Loucy (cell line): ENCODE data around the gene CDKN1A.

Experiments used
- H2AFZ ChIP-seq: fragments of 200-600 bp; sonication (generic); 2 replicates; pipeline ENCODE4 v1.6.0; 2016; ENCODE audit warnings: antibody characterized with exemption, mild to moderate bottlenecking, low read length, moderate library complexity
- H3F3A ChIP-seq: fragments of 200-600 bp; 2 replicates; pipeline ENCODE4 v1.6.0; 2016; ENCODE audit warnings: antibody characterized with exemption, low read depth, mild to moderate bottlenecking
- H3K27me3 ChIP-seq: fragments of 200-600 bp; sonication (generic); 2 replicates; pipeline ENCODE4 v1.6.1; 2014; ENCODE audit warnings: low read length, mild to moderate bottlenecking; ENCODE audit not compliant: insufficient read depth, poor library complexity, severe bottlenecking
- H3K36me3 ChIP-seq: fragments of 200-600 bp; sonication (generic); 2 replicates; pipeline ENCODE4 v1.6.1; 2016; ENCODE audit warnings: low read length; ENCODE audit not compliant: insufficient read depth
- H3K4me1 ChIP-seq: fragments of 200-600 bp; sonication (generic); 2 replicates; pipeline ENCODE4 v1.5.1; 2014; ENCODE audit warnings: low read length, mild to moderate bottlenecking; ENCODE audit not compliant: insufficient read depth, poor library complexity, severe bottlenecking
- H3K4me2 ChIP-seq: fragments of 200-600 bp; sonication (generic); 2 replicates; pipeline ENCODE4 v1.6.0; 2014; ENCODE audit warnings: antibody characterized with exemption, low read length, low read depth, mild to moderate bottlenecking; ENCODE audit not compliant: poor library complexity, severe bottlenecking
- H3K4me3 ChIP-seq: fragments of 200-600 bp; sonication (generic); 2 replicates; pipeline ENCODE4 v1.5.1; 2014; ENCODE audit warnings: low read length, mild to moderate bottlenecking, mixed read lengths; ENCODE audit not compliant: poor library complexity, severe bottlenecking
- H3K79me2 ChIP-seq: fragments of 200-600 bp; sonication (generic); 2 replicates; pipeline ENCODE4 v1.6.1; 2014; ENCODE audit warnings: low read length; ENCODE audit not compliant: insufficient read depth
- H3K9ac ChIP-seq: fragments of 200-600 bp; sonication (generic); 2 replicates; pipeline ENCODE4 v1.6.0; 2014; ENCODE audit warnings: mild to moderate bottlenecking, low read depth, low read length, moderate library complexity; ENCODE audit not compliant: poor library complexity, severe bottlenecking
- H3K9me2 ChIP-seq: fragments of 200-600 bp; sonication (generic); replicated peaks from 2 replicates; pipeline ENCODE4 v1.6.1; 2016; ENCODE audit warnings: low read depth, low read length, mixed read lengths
- H3K9me3 ChIP-seq: fragments of 200-600 bp; sonication (generic); 2 replicates; pipeline ENCODE4 v1.6.1; 2014; ENCODE audit warnings: mild to moderate bottlenecking, antibody characterized with exemption, low read length, low read depth; ENCODE audit not compliant: insufficient read depth
- H4K20me1 ChIP-seq: fragments of 200-600 bp; sonication (generic); 2 replicates; pipeline ENCODE4 v1.6.0; 2014; ENCODE audit warnings: antibody characterized with exemption, low read length, mild to moderate bottlenecking; ENCODE audit not compliant: insufficient read depth, poor library complexity, severe bottlenecking
- EZH2phosphoT487 ChIP-seq: fragments of 200-600 bp; IDR thresholded peaks from 2 replicates; pipeline ENCODE4 v1.6.1; 2018; ENCODE audit warnings: antibody characterized with exemption, mild to moderate bottlenecking, moderate library complexity, borderline replicate concordance
- TF ChIP-seq, protein P1 (sequence below): fragments of 200-600 bp; sonication (generic); conservative IDR thresholded peaks from 2 replicates; pipeline ENCODE4 v1.5.1; 2014; ENCODE audit warnings: mild to moderate bottlenecking, antibody characterized with exemption, low read length

Gene CDKN1A

DNA sequence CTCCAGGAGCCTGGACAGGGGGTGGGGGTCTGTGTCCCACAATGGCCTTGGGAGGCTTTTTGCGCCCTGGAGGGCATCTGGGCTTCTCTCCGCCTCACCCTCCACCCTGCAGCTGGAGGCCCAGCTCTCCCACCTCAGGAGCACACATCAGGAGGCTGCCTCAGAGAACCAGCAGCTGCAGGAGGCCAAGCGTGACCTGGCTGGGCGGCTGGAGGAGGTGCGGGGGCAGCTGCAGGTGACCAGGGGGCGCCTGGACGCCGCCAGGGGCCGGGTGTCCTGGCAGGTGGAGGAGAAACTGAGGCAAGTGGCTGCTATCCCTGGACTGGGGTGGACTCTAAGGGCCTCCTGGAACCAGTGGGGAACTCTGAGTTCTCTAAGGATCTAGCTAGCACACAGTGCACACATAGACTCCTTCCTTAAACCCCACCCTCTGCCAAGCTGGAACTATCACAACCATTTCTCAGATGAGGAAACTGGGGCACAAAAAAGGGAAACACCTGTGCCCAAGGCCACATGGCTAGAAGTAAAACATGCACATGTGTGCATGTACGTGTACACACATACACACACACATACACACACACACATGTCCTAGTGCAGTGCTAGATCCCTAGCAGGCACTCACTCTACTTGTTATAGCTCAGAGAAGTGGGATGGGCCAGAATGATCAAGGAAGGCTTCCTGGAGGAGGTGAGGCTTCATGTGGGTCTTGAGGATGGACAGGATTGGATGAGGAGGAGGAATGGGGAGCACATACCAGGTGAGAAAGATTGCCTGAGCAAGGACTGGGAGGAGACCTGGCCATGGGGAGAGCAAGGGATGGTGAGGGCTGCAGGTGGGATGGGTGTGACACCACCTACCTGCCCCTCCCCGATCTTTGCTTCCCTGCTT lies 42.0 kb downstream of the CDKN1A start:
- Histone ChIP-seq H3K4me2 (no peak overlapping the region), H3K27me3 (no peaks in the 10 kb centered on the region), H4K20me1 (no peaks in the 10 kb centered on the region), H3K36me3 (peaks cover 54% of the 10 kb centered on the region; the same call in 1 of the 2 replicates), H3F3A (no peaks in the 10 kb centered on the region), H3K9me3 (no peaks in the 10 kb centered on the region), H3K79me2 (no peaks in the 10 kb centered on the region), H3K9me2 (no peaks in the 10 kb centered on the region), H3K4me1 (no peaks in the 10 kb centered on the region), H3K4me3 (no peak overlapping the region), H2AFZ (no peak overlapping the region), H3K9ac (no peak overlapping the region)
- TF ChIP-seq EZH2phosphoT487: no peak
- TF ChIP-seq, protein P1, sequence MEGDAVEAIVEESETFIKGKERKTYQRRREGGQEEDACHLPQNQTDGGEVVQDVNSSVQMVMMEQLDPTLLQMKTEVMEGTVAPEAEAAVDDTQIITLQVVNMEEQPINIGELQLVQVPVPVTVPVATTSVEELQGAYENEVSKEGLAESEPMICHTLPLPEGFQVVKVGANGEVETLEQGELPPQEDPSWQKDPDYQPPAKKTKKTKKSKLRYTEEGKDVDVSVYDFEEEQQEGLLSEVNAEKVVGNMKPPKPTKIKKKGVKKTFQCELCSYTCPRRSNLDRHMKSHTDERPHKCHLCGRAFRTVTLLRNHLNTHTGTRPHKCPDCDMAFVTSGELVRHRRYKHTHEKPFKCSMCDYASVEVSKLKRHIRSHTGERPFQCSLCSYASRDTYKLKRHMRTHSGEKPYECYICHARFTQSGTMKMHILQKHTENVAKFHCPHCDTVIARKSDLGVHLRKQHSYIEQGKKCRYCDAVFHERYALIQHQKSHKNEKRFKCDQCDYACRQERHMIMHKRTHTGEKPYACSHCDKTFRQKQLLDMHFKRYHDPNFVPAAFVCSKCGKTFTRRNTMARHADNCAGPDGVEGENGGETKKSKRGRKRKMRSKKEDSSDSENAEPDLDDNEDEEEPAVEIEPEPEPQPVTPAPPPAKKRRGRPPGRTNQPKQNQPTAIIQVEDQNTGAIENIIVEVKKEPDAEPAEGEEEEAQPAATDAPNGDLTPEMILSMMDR: no peak

DNA sequence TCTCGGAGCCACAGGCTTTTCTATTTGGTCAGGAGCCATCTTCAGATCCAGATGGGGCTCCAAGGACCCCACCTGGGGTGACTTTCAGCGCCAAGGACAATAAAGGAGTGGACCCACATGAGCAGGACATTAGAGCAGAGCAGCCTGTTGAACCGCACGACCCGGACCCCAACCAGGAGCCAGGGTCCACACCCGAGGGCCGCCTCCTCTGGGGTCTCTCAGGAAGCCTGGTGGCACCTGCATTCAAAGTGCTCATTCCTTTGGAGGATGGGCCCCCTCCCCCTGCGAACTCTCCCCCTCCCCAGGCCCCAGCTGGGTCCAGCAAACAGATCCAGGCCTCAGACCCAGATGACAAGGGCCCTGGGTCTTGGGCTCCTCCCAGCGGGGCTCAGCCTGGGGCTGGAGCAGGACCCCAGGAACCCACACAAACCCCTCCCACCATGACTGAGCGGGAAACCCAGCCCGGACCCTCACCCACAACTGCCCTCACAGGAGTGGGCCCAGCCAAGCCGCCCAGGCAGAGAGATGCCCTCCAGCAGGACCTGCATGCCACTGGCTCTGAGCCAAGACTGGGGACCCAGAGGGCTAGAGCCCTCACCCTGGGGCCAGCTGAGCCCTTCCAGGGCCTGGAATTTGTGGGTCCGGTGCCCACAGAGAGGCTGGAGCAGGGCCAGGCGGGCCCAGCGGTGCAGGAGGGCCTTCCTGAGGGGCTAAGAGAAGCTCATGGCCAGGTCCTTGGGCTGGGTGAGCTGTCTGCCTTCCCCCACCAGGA lies 43.0 kb downstream of the CDKN1A start:
- Histone ChIP-seq H3K4me2 (no peak overlapping the region), H3K9ac (no peak overlapping the region), H3K36me3 (peaks cover 46% of the 10 kb centered on the region; the same call in 1 of the 2 replicates), H3K4me3 (no peak overlapping the region), H3K9me3 (no peaks in the 10 kb centered on the region), H3K27me3 (no peaks in the 10 kb centered on the region), H3F3A (no peaks in the 10 kb centered on the region), H3K79me2 (no peaks in the 10 kb centered on the region), H3K4me1 (no peaks in the 10 kb centered on the region), H3K9me2 (no peaks in the 10 kb centered on the region), H4K20me1 (no peaks in the 10 kb centered on the region), H2AFZ (no peak overlapping the region)
- TF ChIP-seq EZH2phosphoT487: no peak
- TF ChIP-seq, protein P1: no peak

DNA sequence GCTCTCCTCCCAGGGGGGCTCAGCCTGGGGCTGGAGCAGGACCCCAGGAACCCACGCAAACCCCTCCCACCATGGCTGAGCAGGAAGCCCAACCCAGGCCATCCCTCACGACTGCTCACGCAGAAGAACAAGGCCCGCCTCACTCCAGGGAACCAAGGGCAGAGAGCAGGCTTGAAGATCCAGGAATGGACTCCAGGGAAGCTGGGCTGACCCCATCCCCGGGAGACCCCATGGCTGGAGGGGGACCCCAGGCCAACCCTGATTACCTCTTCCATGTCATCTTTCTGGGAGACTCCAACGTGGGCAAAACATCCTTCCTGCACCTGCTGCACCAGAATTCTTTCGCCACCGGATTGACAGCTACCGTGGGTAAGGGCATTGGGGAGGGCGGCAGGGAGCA lies 43.9 kb downstream of the CDKN1A start:
- no peaks in the 10 kb centered on the region for H3K9me3 ChIP-seq
- H3K9me2 ChIP-seq: no peaks in the 10 kb centered on the region
- H3F3A ChIP-seq: no peaks in the 10 kb centered on the region
- H3K27me3 ChIP-seq: no peaks in the 10 kb centered on the region
- no peak overlapping the region for H3K4me3 ChIP-seq
- H3K36me3 ChIP-seq: peaks cover 38% of the 10 kb centered on the region; the same call in 1 of the 2 replicates
- no peak overlapping the region for H2AFZ ChIP-seq
- no peak overlapping the region for H3K4me2 ChIP-seq
- H4K20me1 ChIP-seq: no peaks in the 10 kb centered on the region
- TF ChIP-seq, protein P1: no peak
- no peak for TF ChIP-seq EZH2phosphoT487
- H3K9ac ChIP-seq: no peak overlapping the region
- H3K4me1 ChIP-seq: no peaks in the 10 kb centered on the region
- no peaks in the 10 kb centered on the region for H3K79me2 ChIP-seq
